ENCODE measurements around the gene DAB2IP.

DAB2IP gene

GRCh38 chr9:121818016-121818661 is 166.7 kb downstream of the DAB2IP start:
- no peak overlapping the region for H4K8ac ChIP-seq (ENCODE audit: low read depth, low read length)
- H3K18ac ChIP-seq (ENCODE audit: low read length): peak overlapping the region; percentile 15
- H3K4ac ChIP-seq (ENCODE audit: low read length): peak overlapping the region; percentile 47
- peak overlapping the region; percentile 52 for H2BK120ac ChIP-seq (ENCODE audit: low read depth, low read length)
- no peaks in the 10 kb centered on the region for H3K36me3 ChIP-seq (replicated peaks in 1 of 2; ENCODE audit: control insufficient read depth in 2 of 2, insufficient read depth in 2 of 2, low read length in 2 of 2)
- no CpG with 5 or more reads among the region's 19 CpGs for WGBS, 2 donors (ENCODE audit: extremely low coverage in 2 of 2, insufficient read length in 2 of 2, insufficient replicate concordance in 1 of 2)
- no peak overlapping the region for H3K4me3 ChIP-seq (ENCODE audit: low read length in 2 of 2)
- H3K23ac ChIP-seq (ENCODE audit: low read depth, low read length, poor library complexity): peak overlapping the region; percentile 38
- peak overlapping the region; percentile 90 for H2BK15ac ChIP-seq (ENCODE audit: low read length)
- H3K79me1 ChIP-seq (ENCODE audit: low read depth, low read length): no peaks in the 10 kb centered on the region
- H2BK12ac ChIP-seq (ENCODE audit: low read length): no peak overlapping the region
- peaks cover 39% of the 10 kb centered on the region in 2 donors for H3K4me1 ChIP-seq (ENCODE audit: control insufficient read depth in 2 of 2, insufficient read depth in 1 of 2, low read depth in 1 of 2, low read length in 2 of 2)
- DNase-seq (ENCODE audit: low spot score): no peak
- no peak overlapping the region for H2AFZ ChIP-seq (ENCODE audit: low read length)
- peak overlapping the region; percentile 79 for H2BK5ac ChIP-seq (ENCODE audit: low read length)
- H3K14ac ChIP-seq (ENCODE audit: low read length): peak overlapping the region; percentile 5
- peak overlapping the region; percentile 76 for H2AK5ac ChIP-seq (ENCODE audit: low read depth, low read length)
- no peak overlapping the region for H3K27ac ChIP-seq (replicated peaks; ENCODE audit: low read length)
- H3K4me2 ChIP-seq (ENCODE audit: insufficient read depth, low read length, poor library complexity, severe bottlenecking): no peak overlapping the region
- peaks cover 0 to 60% (median 0%) of the 10 kb centered on the region in 3 experiments for H3K27me3 ChIP-seq (ENCODE audit: control insufficient read depth in 3 of 3, insufficient read depth in 3 of 3, low read depth in 1 of 3, low read length in 3 of 3)
- H3K9me3 ChIP-seq (replicated peaks in 1 of 2; ENCODE audit: control insufficient read depth in 2 of 2, insufficient read depth in 1 of 2, low read depth in 1 of 2, low read length in 2 of 2): peaks cover 0 to 2% of the 10 kb centered on the region in 2 donors
- H4K91ac ChIP-seq (ENCODE audit: low read depth, low read length, poor library complexity): no peak overlapping the region
- no peak overlapping the region for H3K9ac ChIP-seq (ENCODE audit: low read depth, low read length, poor library complexity)

GRCh38 chr9:121818841-121819427 is 167.5 kb downstream of the DAB2IP start:
- Histone ChIP-seq H2BK5ac (ENCODE audit: low read length) (peak overlapping the region; percentile 79), H3K23ac (ENCODE audit: low read depth, low read length, poor library complexity) (peak overlapping the region; percentile 27), H3K4me2 (ENCODE audit: insufficient read depth, low read length, poor library complexity, severe bottlenecking) (no peak overlapping the region), H3K9ac (ENCODE audit: low read depth, low read length, poor library complexity) (no peak overlapping the region), H3K27me3 (ENCODE audit: control insufficient read depth in 3 of 3, insufficient read depth in 3 of 3, low read depth in 1 of 3, low read length in 3 of 3) (peaks cover 0 to 60% (median 0%) of the 10 kb centered on the region in 3 experiments), H4K8ac (ENCODE audit: low read depth, low read length) (no peak overlapping the region), H2BK12ac (ENCODE audit: low read length) (no peak overlapping the region), H3K79me1 (ENCODE audit: low read depth, low read length) (no peaks in the 10 kb centered on the region), H3K4me3 (ENCODE audit: low read length in 2 of 2) (no peak overlapping the region), H3K4ac (ENCODE audit: low read length) (peak overlapping the region; percentile 47), H3K4me1 (ENCODE audit: control insufficient read depth in 2 of 2, insufficient read depth in 1 of 2, low read depth in 1 of 2, low read length in 2 of 2) (peaks cover 35 to 39% of the 10 kb centered on the region in 2 donors), H2BK120ac (ENCODE audit: low read depth, low read length) (peak overlapping the region; percentile 52), H3K14ac (ENCODE audit: low read length) (no peak overlapping the region), H3K27ac (replicated peaks; ENCODE audit: low read length) (peak overlapping the region; percentile 22), H3K36me3 (replicated peaks in 1 of 2; ENCODE audit: control insufficient read depth in 2 of 2, insufficient read depth in 2 of 2, low read length in 2 of 2) (no peaks in the 10 kb centered on the region), H4K91ac (ENCODE audit: low read depth, low read length, poor library complexity) (no peak overlapping the region), H3K18ac (ENCODE audit: low read length) (peak overlapping the region; percentile 76), H2AK5ac (ENCODE audit: low read depth, low read length) (peak overlapping the region; percentile 76), H2BK15ac (ENCODE audit: low read length) (peak overlapping the region; percentile 90), H2AFZ (ENCODE audit: low read length) (peak overlapping the region; percentile 77), H3K9me3 (replicated peaks in 1 of 2; ENCODE audit: control insufficient read depth in 2 of 2, insufficient read depth in 1 of 2, low read depth in 1 of 2, low read length in 2 of 2) (peaks cover 0 to 2% of the 10 kb centered on the region in 2 donors)
- WGBS, 2 donors (ENCODE audit: extremely low coverage in 2 of 2, insufficient read length in 2 of 2, insufficient replicate concordance in 1 of 2): no CpG with 5 or more reads among the region's 12 CpGs
- no peak for DNase-seq (ENCODE audit: low spot score)

GRCh38 chr9:121819428-121820231 is 168.2 kb downstream of the DAB2IP start:
- H4K8ac ChIP-seq (ENCODE audit: low read depth, low read length): no peak overlapping the region
- H3K9me3 ChIP-seq (replicated peaks in 1 of 2; ENCODE audit: control insufficient read depth in 2 of 2, insufficient read depth in 1 of 2, low read depth in 1 of 2, low read length in 2 of 2): peaks cover 0 to 2% of the 10 kb centered on the region in 2 donors
- peak overlapping the region in 1 of 2 donors; percentile 27 for H3K4me3 ChIP-seq (ENCODE audit: low read length in 2 of 2)

More at GRCh38 chr9:121819428-121820231, 168.2 kb downstream of the DAB2IP start:
- Histone ChIP-seq H4K91ac (ENCODE audit: low read depth, low read length, poor library complexity) (no peak overlapping the region), H3K4me1 (ENCODE audit: control insufficient read depth in 2 of 2, insufficient read depth in 1 of 2, low read depth in 1 of 2, low read length in 2 of 2) (peaks cover 29 to 37% of the 10 kb centered on the region in 2 donors), H2BK5ac (ENCODE audit: low read length) (no peak overlapping the region), H3K27ac (replicated peaks; ENCODE audit: low read length) (peak overlapping the region; percentile 22), H3K18ac (ENCODE audit: low read length) (peak overlapping the region; percentile 76), H2AFZ (ENCODE audit: low read length) (peak overlapping the region; percentile 77), H2AK5ac (ENCODE audit: low read depth, low read length) (peak overlapping the region; percentile 76), H3K14ac (ENCODE audit: low read length) (no peak overlapping the region), H2BK15ac (ENCODE audit: low read length) (no peak overlapping the region), H3K9ac (ENCODE audit: low read depth, low read length, poor library complexity) (no peak overlapping the region), H2BK12ac (ENCODE audit: low read length) (no peak overlapping the region), H3K4me2 (ENCODE audit: insufficient read depth, low read length, poor library complexity, severe bottlenecking) (peak overlapping the region; percentile 49), H3K79me1 (ENCODE audit: low read depth, low read length) (no peaks in the 10 kb centered on the region), H3K4ac (ENCODE audit: low read length) (no peak overlapping the region), H2BK120ac (ENCODE audit: low read depth, low read length) (peak overlapping the region; percentile 39), H3K27me3 (ENCODE audit: control insufficient read depth in 3 of 3, insufficient read depth in 3 of 3, low read depth in 1 of 3, low read length in 3 of 3) (peaks cover 0 to 57% (median 0%) of the 10 kb centered on the region in 3 experiments), H3K36me3 (replicated peaks in 1 of 2; ENCODE audit: control insufficient read depth in 2 of 2, insufficient read depth in 2 of 2, low read length in 2 of 2) (no peaks in the 10 kb centered on the region), H3K23ac (ENCODE audit: low read depth, low read length, poor library complexity) (no peak overlapping the region)
- DNase-seq (ENCODE audit: low spot score): peak; percentile 55
- WGBS, 2 donors (ENCODE audit: extremely low coverage in 2 of 2, insufficient read length in 2 of 2, insufficient replicate concordance in 1 of 2): no CpG with 5 or more reads among the region's 20 CpGs
